ENCODE measurements around the gene TNFAIP8. TPM values are rescaled to one million over a fixed set of nuclear protein-coding genes. Genes with fewer than 3 reads are reported as not detected.
A peak's percentile ranks its signal among the peaks of the same experiment; 100 is the strongest.

Gene TNFAIP8
- total RNA-seq (2014; rRNA removed; shearing (Covaris generic); ENCODE audit: low replicate concordance): 26.9 and 30.7 TPM in 2 replicates

DNA sequence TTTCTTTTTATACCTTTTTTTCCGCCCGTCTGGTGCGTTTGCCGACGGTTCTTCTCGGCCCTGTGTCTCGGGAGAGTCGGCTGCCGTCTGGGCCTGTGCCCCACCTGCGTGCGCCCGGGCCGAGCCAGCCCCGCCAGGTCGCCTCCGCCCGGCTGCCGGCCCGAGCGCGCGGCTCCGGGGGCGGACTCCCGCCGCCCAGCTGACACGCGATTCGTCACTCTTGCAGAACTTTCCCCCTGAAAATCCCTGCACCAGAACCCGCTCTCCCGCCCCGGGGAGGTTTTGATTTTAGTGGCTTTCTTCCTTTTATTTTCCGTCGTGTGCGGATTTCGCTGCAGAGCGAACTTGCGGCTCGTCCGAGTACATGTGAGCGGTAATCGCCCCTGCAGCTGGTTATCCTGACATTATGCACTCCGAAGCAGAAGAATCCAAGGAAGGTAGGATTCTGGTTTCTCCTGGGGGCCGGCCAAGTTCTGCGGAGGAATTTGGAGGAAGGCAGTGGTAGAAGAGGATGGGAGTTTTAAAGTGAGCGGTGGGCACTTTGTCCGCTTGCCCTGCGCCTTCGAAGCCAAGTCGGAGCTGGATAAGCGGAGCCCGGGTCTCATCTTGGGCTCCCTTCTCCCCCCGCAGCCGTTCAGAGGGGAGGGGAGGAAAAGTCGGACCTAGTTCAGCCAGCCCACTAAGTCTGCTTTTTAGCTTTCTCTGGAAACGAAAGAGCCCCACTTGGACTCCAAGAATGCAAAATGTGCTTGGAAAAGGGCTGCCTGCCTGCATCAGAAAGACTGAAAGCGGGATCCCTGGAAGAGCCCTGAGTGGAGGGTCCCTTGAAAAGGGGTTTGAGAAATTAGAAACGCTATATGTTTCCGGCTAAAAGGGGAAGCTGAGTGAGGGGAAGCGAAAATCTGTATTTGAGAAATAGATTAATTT, at the start of gene TNFAIP8:
Gene TNFAIP8, plus strand, starts transcription at position 335 of the 927 bp plus-strand sequence. Its CDS starts 72 bp downstream, at position 407.
- in situ Hi-C loops (cut with HindIII; ENCODE audit: low pct_unique_long_range_greater_than_20kb, low sequenced_read_pairs): no loop called here
- DNase-seq (ENCODE audit: low read depth): no peak

- no peak for DNase-seq (ENCODE audit: low read depth)
- in situ Hi-C loops (cut with HindIII; ENCODE audit: low pct_unique_long_range_greater_than_20kb, low sequenced_read_pairs): no loop called here
Observed at GRCh38 chr5:119307170-119307569, 48.6 kb upstream of the TNFAIP8 start.

DNA sequence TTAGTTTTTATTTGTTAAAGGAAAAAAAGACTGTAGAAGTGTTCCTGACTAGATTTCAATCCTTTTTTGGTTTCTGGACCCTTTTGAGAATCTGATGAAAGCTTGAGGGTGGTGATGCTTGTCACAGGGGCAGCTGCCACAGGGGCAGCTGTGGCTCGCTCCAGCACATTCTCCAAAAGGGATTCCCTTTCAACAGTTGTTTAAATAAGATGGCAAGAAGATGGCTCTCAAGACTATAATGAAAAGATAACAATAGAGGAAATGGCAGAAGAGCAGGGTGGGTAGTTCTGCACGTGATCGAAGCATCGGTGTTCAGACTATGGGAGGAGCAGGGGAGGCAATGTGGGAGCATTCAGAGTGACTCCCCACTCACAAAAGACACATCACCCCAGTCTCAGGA, 46.5 kb upstream of the TNFAIP8 start:
- DNase-seq (ENCODE audit: low read depth): no peak
- in situ Hi-C loops (cut with HindIII; ENCODE audit: low pct_unique_long_range_greater_than_20kb, low sequenced_read_pairs): no loop called here

DNA sequence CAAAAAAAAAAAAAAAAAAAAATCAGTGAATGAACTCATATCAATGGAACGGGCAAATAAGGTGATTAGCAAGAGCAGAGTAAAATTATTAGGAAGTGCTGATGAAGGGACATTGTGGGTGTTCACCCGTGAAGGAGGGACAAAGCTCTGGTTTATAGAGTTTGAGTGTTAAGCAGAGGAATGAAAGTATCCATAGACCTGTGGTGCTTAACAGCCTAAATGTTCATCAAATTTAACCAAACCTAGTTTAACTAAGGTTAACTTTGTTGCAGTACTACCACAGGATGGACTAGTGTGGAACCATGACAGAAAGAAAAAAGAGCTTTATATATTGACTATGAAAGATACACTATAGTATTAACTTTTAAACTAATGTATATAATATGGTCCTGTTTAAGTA, 44.1 kb upstream of the TNFAIP8 start:
- in situ Hi-C loops (cut with HindIII; ENCODE audit: low pct_unique_long_range_greater_than_20kb, low sequenced_read_pairs): no loop called here
- no peak for DNase-seq (ENCODE audit: low read depth)

GRCh38 chr5:119312403-119312802, 43.4 kb upstream of the TNFAIP8 start:
- no peak for DNase-seq (ENCODE audit: low read depth)
- in situ Hi-C loops (cut with HindIII; ENCODE audit: low pct_unique_long_range_greater_than_20kb, low sequenced_read_pairs): no loop called here

GRCh38 chr5:119313197-119313596, 42.6 kb upstream of the TNFAIP8 start:
- in situ Hi-C loops (cut with HindIII; ENCODE audit: low pct_unique_long_range_greater_than_20kb, low sequenced_read_pairs): no loop called here

DNA sequence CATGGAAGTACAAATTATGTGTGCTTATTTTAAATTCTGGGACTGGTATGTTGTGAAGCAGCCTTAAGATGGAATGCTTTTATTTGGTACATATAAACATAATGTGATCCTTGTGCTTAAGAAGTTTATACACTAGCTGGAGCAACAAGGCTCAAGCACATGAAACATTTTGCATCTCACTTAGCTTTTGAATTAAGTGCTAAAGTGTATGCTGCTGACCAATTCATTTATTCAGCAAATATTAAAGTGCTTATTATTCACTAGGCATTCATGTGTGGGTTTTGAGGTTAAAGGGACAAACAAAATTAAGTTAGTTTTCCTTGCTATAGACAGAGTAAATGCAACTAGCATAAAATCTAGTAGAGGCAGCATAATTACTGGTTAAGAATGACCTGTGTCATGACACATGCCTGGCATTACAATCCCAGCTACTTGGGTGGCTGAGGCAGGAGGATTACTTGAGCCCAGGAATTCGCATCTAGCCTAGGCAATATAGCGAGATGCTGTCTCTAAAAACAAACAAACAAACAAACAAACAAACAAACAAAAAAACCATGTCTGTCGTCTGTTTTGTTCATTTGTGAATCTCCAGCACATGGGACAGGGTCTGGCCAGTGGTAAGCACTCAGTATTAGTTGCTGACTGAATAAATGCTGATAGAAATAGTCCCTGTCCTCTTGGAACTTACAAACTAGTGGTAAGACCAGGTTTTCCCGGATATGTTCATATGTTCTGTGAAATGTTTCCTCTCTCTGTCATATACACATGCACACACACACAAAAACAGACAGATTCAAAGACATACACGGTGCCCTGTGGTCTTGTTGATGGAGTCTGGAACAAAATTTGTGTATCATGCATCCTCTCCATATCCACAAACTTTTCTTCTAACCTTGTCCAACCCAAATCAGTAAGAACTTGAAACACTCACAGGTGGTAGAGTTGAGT, 41.9 kb upstream of the TNFAIP8 start:
- no peak for DNase-seq (ENCODE audit: low read depth)
- in situ Hi-C loops (cut with HindIII; ENCODE audit: low pct_unique_long_range_greater_than_20kb, low sequenced_read_pairs): no loop called here

More at GRCh38 chr5:119313197-119313596, 42.6 kb upstream of the TNFAIP8 start:
- no peak for DNase-seq (ENCODE audit: low read depth)

DNA sequence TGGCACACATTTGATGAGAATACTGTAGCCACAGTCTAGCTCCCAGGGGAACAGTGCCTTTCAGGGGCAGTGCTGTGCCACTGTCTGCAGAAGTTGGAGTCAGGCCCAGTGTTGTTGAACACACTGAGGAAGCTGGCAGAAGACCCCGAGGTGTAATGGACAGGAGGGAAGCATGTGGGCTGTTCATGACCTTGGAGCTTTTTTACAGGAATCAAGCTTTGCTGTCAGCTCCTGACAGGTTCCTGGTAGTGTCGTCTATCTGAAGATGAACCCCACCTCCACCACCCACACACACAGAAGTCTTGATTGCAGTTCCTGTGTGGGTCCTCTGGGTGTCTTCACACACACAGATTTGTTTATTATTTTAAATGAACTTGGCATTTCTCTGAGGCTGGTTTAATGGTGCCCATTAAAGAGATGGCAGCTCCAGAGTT, 40.3 kb upstream of the TNFAIP8 start:
- peak; percentile 66 for DNase-seq (ENCODE audit: low read depth)
- in situ Hi-C loops (cut with HindIII; ENCODE audit: low pct_unique_long_range_greater_than_20kb, low sequenced_read_pairs): no loop called here

DNA sequence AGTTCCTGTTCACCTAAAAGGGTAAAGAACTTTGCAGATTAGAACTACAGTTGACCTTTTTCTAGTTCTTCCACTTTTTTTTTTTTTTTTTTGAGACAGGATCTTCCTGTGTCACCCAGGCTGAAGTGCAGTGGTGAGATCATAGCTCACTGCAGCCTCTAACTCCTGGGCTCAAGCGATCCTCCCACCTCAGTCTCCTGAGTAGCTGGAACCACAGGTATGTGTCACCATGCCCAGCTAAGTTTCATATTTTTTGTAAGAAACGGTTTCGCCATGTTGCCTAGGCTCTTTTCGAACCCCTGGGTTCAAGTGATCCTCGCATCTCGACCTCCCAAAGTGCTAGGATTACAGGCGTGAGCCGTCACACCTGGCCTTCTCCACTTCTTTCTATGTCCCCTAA, 39.7 kb upstream of the TNFAIP8 start:
- in situ Hi-C loops (cut with HindIII; ENCODE audit: low pct_unique_long_range_greater_than_20kb, low sequenced_read_pairs): no loop called here
- no peak for DNase-seq (ENCODE audit: low read depth)

DNA sequence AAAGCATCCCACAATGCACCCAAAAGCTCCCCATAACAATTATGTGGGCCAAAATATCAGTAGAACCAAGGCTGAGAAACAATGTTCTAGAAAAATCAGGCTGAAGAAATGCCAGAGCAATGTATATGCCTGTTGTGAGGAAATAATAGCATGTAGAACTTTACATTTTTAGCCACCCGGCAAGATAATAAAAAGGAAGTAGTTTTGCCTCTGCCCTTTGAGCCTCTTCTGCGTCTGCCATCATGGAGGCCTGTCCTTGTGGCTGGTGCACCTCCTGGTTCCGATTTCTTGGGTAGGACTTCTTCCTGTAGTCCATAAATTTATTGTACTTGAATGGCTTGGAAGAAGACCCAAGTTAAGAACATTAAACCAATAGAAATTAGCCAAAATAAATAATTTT, 38.9 kb upstream of the TNFAIP8 start:
- in situ Hi-C loops (cut with HindIII; ENCODE audit: low pct_unique_long_range_greater_than_20kb, low sequenced_read_pairs): no loop called here
- DNase-seq (ENCODE audit: low read depth): no peak

- in situ Hi-C loops (cut with HindIII; ENCODE audit: low pct_unique_long_range_greater_than_20kb, low sequenced_read_pairs): no loop called here
- DNase-seq (ENCODE audit: low read depth): no peak
Observed at GRCh38 chr5:119318256-119318894, 37.4 kb upstream of the TNFAIP8 start.

- in situ Hi-C loops (cut with HindIII; ENCODE audit: low pct_unique_long_range_greater_than_20kb, low sequenced_read_pairs): no loop called here
- no peak for DNase-seq (ENCODE audit: low read depth)
Observed at GRCh38 chr5:119319401-119319800, 36.4 kb upstream of the TNFAIP8 start.

GRCh38 chr5:119319890-119320289, 35.9 kb upstream of the TNFAIP8 start:
- DNase-seq (ENCODE audit: low read depth): no peak
- in situ Hi-C loops (cut with HindIII; ENCODE audit: low pct_unique_long_range_greater_than_20kb, low sequenced_read_pairs): no loop called here

GRCh38 chr5:119321569-119322311, 34.1 kb upstream of the TNFAIP8 start:
- in situ Hi-C loops (cut with HindIII; ENCODE audit: low pct_unique_long_range_greater_than_20kb, low sequenced_read_pairs): no loop called here
- DNase-seq (ENCODE audit: low read depth): no peak

GRCh38 chr5:119322312-119322947, 33.4 kb upstream of the TNFAIP8 start:
- no peak for DNase-seq (ENCODE audit: low read depth)
- in situ Hi-C loops (cut with HindIII; ENCODE audit: low pct_unique_long_range_greater_than_20kb, low sequenced_read_pairs): no loop called here

DNA sequence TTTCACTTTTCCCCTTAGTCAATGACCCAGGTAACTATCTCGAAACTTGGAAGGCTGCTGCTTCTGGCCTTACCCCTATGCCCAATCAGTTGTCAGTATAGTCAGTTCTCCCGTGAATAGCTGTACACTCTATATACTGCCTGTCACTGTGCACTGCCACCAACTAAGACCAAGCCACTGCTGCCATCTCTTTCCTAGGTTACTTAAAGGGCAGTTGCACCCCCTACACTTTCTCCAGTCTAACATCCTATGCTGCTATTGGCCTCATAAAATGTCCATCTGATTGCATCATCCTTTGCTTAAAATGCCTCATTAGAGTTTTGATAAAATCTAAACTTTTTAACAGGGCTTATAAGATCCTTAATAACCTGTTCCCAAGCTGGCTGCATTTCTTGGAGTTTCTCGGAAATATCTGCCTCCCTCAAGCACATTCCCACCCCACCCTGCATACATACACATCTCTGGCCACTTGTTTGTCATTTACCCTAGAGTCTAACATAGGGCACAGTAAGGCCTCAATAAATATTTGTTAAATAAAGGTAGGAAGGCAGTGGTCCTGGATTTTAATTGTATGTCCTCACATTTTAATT, 32.8 kb upstream of the TNFAIP8 start:
- in situ Hi-C loops (cut with HindIII; ENCODE audit: low pct_unique_long_range_greater_than_20kb, low sequenced_read_pairs): no loop called here
- peak; percentile 31 for DNase-seq (ENCODE audit: low read depth)

DNA sequence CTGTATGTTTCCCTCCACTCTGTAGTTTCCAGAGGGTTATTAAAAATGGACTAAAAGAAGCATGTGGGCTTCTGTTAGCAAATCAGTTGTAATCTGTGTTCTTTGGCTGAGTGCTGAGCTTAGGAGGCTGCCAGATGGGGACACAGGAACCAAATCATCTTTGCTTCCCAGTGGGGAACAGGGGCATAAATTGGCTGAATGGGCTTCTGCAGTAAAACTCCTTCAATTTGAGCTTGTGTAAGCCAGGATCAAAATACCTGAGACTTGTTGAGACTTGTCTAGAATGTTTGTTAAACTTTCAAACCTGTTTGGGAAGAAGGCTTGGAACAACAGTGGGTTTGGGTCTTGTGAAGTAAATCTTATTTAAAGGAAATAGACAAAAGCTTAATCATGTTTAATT, 32.2 kb upstream of the TNFAIP8 start:
- no peak for DNase-seq (ENCODE audit: low read depth)
- in situ Hi-C loops (cut with HindIII; ENCODE audit: low pct_unique_long_range_greater_than_20kb, low sequenced_read_pairs): no loop called here

Measured in Caki2 (cell line).